PC-9 (cell line): ENCODE data around the gene LZIC. TPM values are rescaled to one million over a fixed set of nuclear protein-coding genes. Genes with fewer than 3 reads are reported as not detected.

ENCODE experiments used
- BruUV-seq: library from RNA; stranded (reverse); fragments of 400-500 nt; replicated peaks from 2 replicates; lab custom pipeline; 2021; lab: Mats Ljungman, UMichigan
- CTCF ChIA-PET: fragments of 300-600 bp; sonication (Branson Sonifier 250); formaldehyde crosslinking; loops from one replicate; lab custom pipeline; 2022; ENCODE audit warnings: antibody characterized with exemption; lab: Charles Lee
- POLR2A ChIA-PET: fragments of 300-600 bp; sonication (Branson Sonifier 250); formaldehyde crosslinking; loops from one replicate; lab custom pipeline; 2022; ENCODE audit warnings: antibody characterized with exemption; ENCODE audit not compliant: unreplicated experiment; lab: Charles Lee
- DNase-seq, 2 experiments: peaks; one replicate each; pipeline versions ENCODE4 v3.0.0 to v3.0.0-alpha.2; 2015 to 2022; ENCODE audit warnings: mixed read lengths in 1 of 2
- H2AFZ ChIP-seq: fragments of 200-600 bp; sonication (generic); 2 replicates; pipeline ENCODE4 v1.8.1; 2017; ENCODE audit warnings: antibody characterized with exemption
- H3F3A ChIP-seq: fragments of 200-600 bp; sonication (generic); 2 replicates; pipeline ENCODE4 v1.8.1; 2017; ENCODE audit warnings: antibody characterized with exemption, mild to moderate bottlenecking, low read depth; ENCODE audit not compliant: insufficient read depth
- H3K27ac ChIP-seq: fragments of 200-600 bp; sonication (generic); 2 replicates; pipeline ENCODE4 v1.6.1; 2016; ENCODE audit warnings: mixed run types
- H3K27me3 ChIP-seq: fragments of 200-600 bp; sonication (generic); 2 replicates; pipeline ENCODE4 v1.6.1; 2016; ENCODE audit warnings: low read depth, mixed run types; ENCODE audit not compliant: insufficient read depth
- H3K36me3 ChIP-seq: fragments of 200-600 bp; sonication (generic); 2 replicates; pipeline ENCODE4 v1.6.1; 2016; ENCODE audit warnings: low read depth, mixed run types
- H3K4me1 ChIP-seq: fragments of 200-600 bp; sonication (generic); replicated peaks from 2 replicates; pipeline ENCODE4 v1.6.1; 2016; ENCODE audit warnings: mixed run types; ENCODE audit not compliant: insufficient read depth
- H3K4me2 ChIP-seq: fragments of 200-600 bp; sonication (generic); 2 replicates; pipeline ENCODE4 v1.6.1; 2017; ENCODE audit warnings: mixed run types
- H3K4me3 ChIP-seq: fragments of 200-600 bp; sonication (generic); 2 replicates; pipeline ENCODE4 v1.6.1; 2016; ENCODE audit warnings: mixed run types
- H3K79me2 ChIP-seq: fragments of 200-600 bp; sonication (generic); 2 replicates; pipeline ENCODE4 v1.6.1; 2017; ENCODE audit warnings: low read depth, mixed run types
- H3K9me2 ChIP-seq: fragments of 200-600 bp; sonication (generic); 2 replicates; pipeline ENCODE4 v1.8.1; 2017; ENCODE audit warnings: mild to moderate bottlenecking; ENCODE audit not compliant: insufficient read depth
- H3K9me3 ChIP-seq: fragments of 200-600 bp; sonication (generic); 2 replicates; pipeline ENCODE4 v1.8.1; 2016; ENCODE audit warnings: low read depth; ENCODE audit not compliant: insufficient read depth
- H4K20me1 ChIP-seq: fragments of 200-600 bp; sonication (generic); 2 replicates; pipeline ENCODE4 v1.8.1; 2017; ENCODE audit not compliant: insufficient read depth
- EZH2 ChIP-seq: fragments of 200-600 bp; sonication (generic); IDR thresholded peaks from 2 replicates; pipeline ENCODE4 v1.8.0; 2017; ENCODE audit warnings: antibody characterized with exemption, low read depth
- intact Hi-C: fragments of 100-400 bp; cut with micrococcal nuclease; formaldehyde crosslinking; loops from one replicate; pipeline ENCODE4 v1.10.0; 2022; ENCODE audit not compliant: unreplicated experiment
- total RNA-seq: library from RNA; stranded (reverse); gene quantifications from 2 replicates; pipeline ENCODE4 v1.2.3, GENCODE V29; 2021
- TF ChIP-seq, protein P1 (sequence below): fragments of 200-600 bp; sonication (generic); conservative IDR thresholded peaks from 2 replicates; pipeline ENCODE4 v1.6.1; 2017; ENCODE audit warnings: mixed run types, antibody characterized with exemption, mild to moderate bottlenecking, moderate library complexity

The LZIC gene
- total RNA-seq, 1 experiment from 2014 or later = 27.4 TPM

DNA sequence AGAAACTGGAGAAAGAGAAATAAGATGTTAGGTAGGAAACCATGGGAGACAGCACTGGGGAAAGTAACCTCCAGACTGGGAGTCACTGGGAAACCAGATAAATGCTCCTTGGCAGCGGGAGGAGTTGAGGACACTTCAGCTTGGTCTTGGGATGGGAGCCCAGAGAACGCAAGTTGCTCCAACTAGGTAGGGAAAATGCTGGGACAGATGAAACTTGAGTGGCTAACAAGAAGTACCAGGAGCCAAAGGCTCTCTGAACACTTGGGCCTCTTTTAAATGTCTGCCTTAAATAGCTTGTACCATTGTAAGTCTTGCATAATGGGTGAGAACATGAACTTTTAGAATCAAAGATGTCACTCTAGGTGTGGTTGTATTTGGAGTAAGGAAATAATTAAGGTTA is 3.1 kb upstream of the LZIC start:
- Histone ChIP-seq H3K4me3 (no peak overlapping the region), H3K9me3 (no peaks in the 10 kb centered on the region), H3K27ac (no peak overlapping the region), H3K27me3 (no peaks in the 10 kb centered on the region), H3K9me2 (no peaks in the 10 kb centered on the region), H3F3A (peaks cover 12% of the 10 kb centered on the region), H3K4me1 (peaks cover 10% of the 10 kb centered on the region), H3K36me3 (no peaks in the 10 kb centered on the region), H2AFZ (no peak overlapping the region), H4K20me1 (no peaks in the 10 kb centered on the region), H3K4me2 (no peak overlapping the region), H3K79me2 (peaks cover 7% of the 10 kb centered on the region; the same call in 1 of the 2 replicates)
- DNase-seq = no peak
- TF ChIP-seq, protein P1, sequence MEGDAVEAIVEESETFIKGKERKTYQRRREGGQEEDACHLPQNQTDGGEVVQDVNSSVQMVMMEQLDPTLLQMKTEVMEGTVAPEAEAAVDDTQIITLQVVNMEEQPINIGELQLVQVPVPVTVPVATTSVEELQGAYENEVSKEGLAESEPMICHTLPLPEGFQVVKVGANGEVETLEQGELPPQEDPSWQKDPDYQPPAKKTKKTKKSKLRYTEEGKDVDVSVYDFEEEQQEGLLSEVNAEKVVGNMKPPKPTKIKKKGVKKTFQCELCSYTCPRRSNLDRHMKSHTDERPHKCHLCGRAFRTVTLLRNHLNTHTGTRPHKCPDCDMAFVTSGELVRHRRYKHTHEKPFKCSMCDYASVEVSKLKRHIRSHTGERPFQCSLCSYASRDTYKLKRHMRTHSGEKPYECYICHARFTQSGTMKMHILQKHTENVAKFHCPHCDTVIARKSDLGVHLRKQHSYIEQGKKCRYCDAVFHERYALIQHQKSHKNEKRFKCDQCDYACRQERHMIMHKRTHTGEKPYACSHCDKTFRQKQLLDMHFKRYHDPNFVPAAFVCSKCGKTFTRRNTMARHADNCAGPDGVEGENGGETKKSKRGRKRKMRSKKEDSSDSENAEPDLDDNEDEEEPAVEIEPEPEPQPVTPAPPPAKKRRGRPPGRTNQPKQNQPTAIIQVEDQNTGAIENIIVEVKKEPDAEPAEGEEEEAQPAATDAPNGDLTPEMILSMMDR = no peak
- no peak for TF ChIP-seq EZH2
- POLR2A ChIA-PET = no interaction called here
- no TSS peak for BruUV-seq
- CTCF ChIA-PET = no interaction called here
- intact Hi-C loops = no loop called here

DNA sequence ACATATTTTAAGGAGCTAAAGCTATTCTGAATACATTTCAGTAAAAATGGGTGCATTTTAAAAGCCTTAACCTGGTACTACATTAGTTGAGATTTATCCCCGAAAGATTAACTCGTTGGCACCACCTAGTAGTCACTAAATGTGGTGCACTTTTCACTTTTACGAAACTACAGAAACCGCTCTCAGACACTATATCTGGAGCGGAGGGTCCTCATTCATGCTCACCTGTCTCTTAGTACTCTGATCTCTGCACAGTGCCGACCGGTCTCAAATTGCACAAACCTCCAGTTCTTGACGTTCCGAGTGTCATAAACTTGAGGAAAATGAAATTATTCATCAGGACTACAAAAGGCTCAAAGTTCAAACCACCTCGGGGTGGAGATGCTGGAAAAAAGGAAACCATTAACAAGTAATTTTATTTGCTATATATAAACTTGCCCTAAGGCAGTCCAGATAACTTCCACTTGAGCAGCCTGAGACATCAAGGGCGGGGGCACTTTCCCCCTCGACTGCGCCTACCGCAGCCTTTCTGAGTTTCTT is 722 bp downstream of the LZIC start:
- ChIA-PET CTCF (interaction anchor here (1.3 kb wide), 1 partner anchor 65 kb away, joined by 5 read pairs; no protein-coding TSS in a partner anchor), POLR2A (interaction anchor here (0.6 kb wide), 1 partner anchor 536 kb away, joined by 6 read pairs; no protein-coding TSS in a partner anchor)
- Histone ChIP-seq H3K4me3 (peak overlapping the region; percentile 86), H3K4me2 (peak overlapping the region; percentile 87), H3K9me3 (no peaks in the 10 kb centered on the region), H4K20me1 (no peaks in the 10 kb centered on the region), H3F3A (peaks cover 12% of the 10 kb centered on the region), H3K27ac (peak overlapping the region; percentile 88), H3K79me2 (peaks cover 7% of the 10 kb centered on the region; the same call in 1 of the 2 replicates), H3K9me2 (no peaks in the 10 kb centered on the region), H3K27me3 (no peaks in the 10 kb centered on the region), H3K36me3 (no peaks in the 10 kb centered on the region), H3K4me1 (peaks cover 6% of the 10 kb centered on the region), H2AFZ (peak overlapping the region; percentile 95)
- intact Hi-C loops = loop anchor here (2.0 to 5.0 kb wide), 2 partner anchors 210 to 485 kb away; no protein-coding TSS in a partner anchor
- peak in 1 of 2 experiments; percentile 32 for DNase-seq
- TF ChIP-seq EZH2 = no peak
- TF ChIP-seq, protein P1 = peak; percentile 72
- TSS peak; percentile 86 for BruUV-seq

DNA sequence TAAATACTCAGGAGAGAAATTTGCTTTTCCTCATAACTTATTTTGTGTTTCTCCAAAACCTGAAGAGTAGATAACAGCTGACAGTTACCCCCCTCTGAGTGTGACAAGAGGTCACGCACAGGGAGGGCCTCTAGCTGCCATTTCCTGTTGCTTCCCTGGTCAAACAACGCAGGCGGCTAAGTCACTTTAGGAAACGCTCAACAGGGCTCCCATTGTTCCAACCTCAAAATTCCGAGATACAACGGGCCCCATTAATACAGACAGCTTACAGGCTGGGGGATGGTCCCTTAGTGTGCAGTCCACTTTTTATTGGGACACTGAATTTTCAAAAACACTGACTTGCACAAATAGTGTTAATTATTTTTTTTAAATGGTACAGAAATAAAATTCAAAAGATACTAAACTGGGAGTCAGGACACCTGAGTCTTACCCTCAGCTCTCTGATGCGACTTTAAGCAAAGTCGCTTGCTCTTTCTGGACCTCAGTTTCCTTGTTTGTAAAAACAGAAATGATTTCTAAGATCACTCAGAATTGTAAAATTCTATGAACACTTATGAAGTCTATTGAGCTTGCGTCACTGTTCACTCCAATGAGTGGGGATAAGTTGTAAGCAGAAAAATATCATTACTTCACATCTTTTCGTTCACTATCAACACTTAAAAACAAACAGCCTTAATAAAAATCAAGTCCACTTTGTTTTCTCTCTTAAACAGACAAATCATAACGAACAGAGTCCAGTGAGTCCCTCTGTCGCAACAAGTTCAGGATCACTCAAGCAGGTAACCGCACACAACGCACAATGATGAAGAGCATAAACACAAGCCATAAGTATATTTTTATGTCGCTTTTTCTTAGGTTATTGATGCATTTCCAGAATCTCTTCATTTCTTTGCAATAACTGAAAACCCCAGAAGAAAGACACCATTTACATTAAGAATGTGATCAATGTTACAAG is 13.5 kb downstream of the LZIC start:
- Histone ChIP-seq H3F3A (peaks cover 3% of the 10 kb centered on the region; the same call in 1 of the 2 replicates), H3K79me2 (no peaks in the 10 kb centered on the region), H3K36me3 (no peaks in the 10 kb centered on the region), H2AFZ (no peak overlapping the region), H3K9me2 (no peaks in the 10 kb centered on the region), H3K4me2 (no peak overlapping the region), H3K27ac (no peak overlapping the region), H4K20me1 (no peaks in the 10 kb centered on the region), H3K9me3 (no peaks in the 10 kb centered on the region), H3K4me3 (no peak overlapping the region), H3K4me1 (no peaks in the 10 kb centered on the region), H3K27me3 (no peaks in the 10 kb centered on the region)
- intact Hi-C loops = no loop called here
- ChIA-PET POLR2A (interaction anchor here (0.7 kb wide), 1 partner anchor 286 kb away, joined by 3 read pairs; no protein-coding TSS in a partner anchor), CTCF (interaction anchor here (0.7 to 1.3 kb wide), 2 partner anchors 13 to 105 kb away, joined by 6 to 10 read pairs; no protein-coding TSS in a partner anchor)
- BruUV-seq = no TSS peak
- no peak for TF ChIP-seq EZH2
- TF ChIP-seq, protein P1 = no peak
- no peak for DNase-seq
